Measurements from ENCODE around the gene HSPB6. TPM values are rescaled to one million over a fixed set of nuclear protein-coding genes. Genes with fewer than 3 reads are reported as not detected.

The HSPB6 gene
- total RNA-seq, 1 experiment from 2014 or later: 0.37 TPM

DNA sequence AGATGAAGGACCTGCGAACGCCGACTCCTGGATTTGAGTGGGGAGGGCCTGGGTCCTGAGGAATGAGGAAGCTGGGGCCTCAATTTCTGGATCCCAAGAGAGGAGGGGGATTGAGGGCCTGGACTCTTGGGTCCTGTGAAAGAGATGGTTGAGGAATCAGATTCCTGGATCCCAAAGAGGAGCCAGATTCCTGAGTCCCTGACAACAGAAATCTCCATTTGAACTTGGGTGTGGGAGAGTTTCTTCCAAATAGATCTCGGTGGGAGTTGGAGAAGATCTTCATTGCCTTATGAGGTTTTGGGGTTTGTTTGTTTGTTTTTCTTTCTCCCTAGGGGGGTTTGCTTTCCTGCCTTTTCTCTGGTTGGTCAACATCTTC, 10.8 kb downstream of the HSPB6 start:
- Histone ChIP-seq H3K9me3 (ENCODE audit: control insufficient read depth, low read depth, low read length) (no peaks in the 10 kb centered on the region), H3K14ac (ENCODE audit: insufficient read depth, low read length) (no peak overlapping the region), H3K23ac (ENCODE audit: insufficient read length, low read depth, low read length) (no peak overlapping the region), H3K56ac (ENCODE audit: insufficient read length, low read depth, low read length) (no peak overlapping the region), H2AFZ (ENCODE audit: low read length) (no peak overlapping the region), H3K23me2 (ENCODE audit: insufficient read length, low read depth, low read length, poor library complexity, severe bottlenecking) (peaks cover 16% of the 10 kb centered on the region), H3K4ac (ENCODE audit: low read depth, low read length) (no peak overlapping the region), H4K20me1 (ENCODE audit: control insufficient read depth, insufficient read depth, insufficient read length) (no peaks in the 10 kb centered on the region), H3K4me1 (ENCODE audit: insufficient read depth, low read length) (peaks cover 4% of the 10 kb centered on the region; the same call in 1 of the 2 replicates), H2BK5ac (ENCODE audit: insufficient read length, low read length) (no peak overlapping the region), H3K27me3 (ENCODE audit: insufficient read depth, low read length) (no peaks in the 10 kb centered on the region), H4K5ac (ENCODE audit: insufficient read length, low read depth, low read length) (no peak overlapping the region), H3K79me1 (ENCODE audit: insufficient read depth, low read depth, low read length, poor library complexity, severe bottlenecking) (peaks cover 3% of the 10 kb centered on the region), H2AK5ac (ENCODE audit: insufficient read length, low read length) (no peak overlapping the region), H2BK15ac (ENCODE audit: low read depth, low read length) (no peak overlapping the region), H3K79me2 (ENCODE audit: insufficient read depth, low read length) (no peaks in the 10 kb centered on the region), H3K18ac (ENCODE audit: insufficient read length, low read depth, low read length) (no peak overlapping the region), H2BK120ac (ENCODE audit: low read depth, low read length, poor library complexity, severe bottlenecking) (no peak overlapping the region), H2BK12ac (ENCODE audit: insufficient read length, low read depth, low read length) (no peak overlapping the region), H4K91ac (ENCODE audit: insufficient read length, low read depth, low read length) (no peak overlapping the region), H2BK20ac (ENCODE audit: low read depth, low read length, poor library complexity, severe bottlenecking) (no peak overlapping the region), H4K8ac (replicated peaks; ENCODE audit: insufficient read length, low read depth, low read length) (no peak overlapping the region), H3K9ac (ENCODE audit: extremely low read depth, insufficient read length, low read length) (peak overlapping the region; percentile 71), H3K27ac (ENCODE audit: insufficient read length, low read depth, low read length) (no peak overlapping the region), H3K4me2 (ENCODE audit: insufficient read depth, insufficient read length, low read length) (peak overlapping the region; percentile 95), H3T11ph (ENCODE audit: low read length) (no peak overlapping the region)
- peaks cover 3 to 17% (median 5%) of the 10 kb centered on the region in 3 experiments; a peak in 4 of 7 replicates for H3K36me3 Mint-ChIP-seq (ENCODE audit: insufficient read depth in 1 of 3, low read depth in 3 of 3)
- H3K9me3 Mint-ChIP-seq: no peaks in the 10 kb centered on the region
- TF ChIP-seq, protein P1, sequence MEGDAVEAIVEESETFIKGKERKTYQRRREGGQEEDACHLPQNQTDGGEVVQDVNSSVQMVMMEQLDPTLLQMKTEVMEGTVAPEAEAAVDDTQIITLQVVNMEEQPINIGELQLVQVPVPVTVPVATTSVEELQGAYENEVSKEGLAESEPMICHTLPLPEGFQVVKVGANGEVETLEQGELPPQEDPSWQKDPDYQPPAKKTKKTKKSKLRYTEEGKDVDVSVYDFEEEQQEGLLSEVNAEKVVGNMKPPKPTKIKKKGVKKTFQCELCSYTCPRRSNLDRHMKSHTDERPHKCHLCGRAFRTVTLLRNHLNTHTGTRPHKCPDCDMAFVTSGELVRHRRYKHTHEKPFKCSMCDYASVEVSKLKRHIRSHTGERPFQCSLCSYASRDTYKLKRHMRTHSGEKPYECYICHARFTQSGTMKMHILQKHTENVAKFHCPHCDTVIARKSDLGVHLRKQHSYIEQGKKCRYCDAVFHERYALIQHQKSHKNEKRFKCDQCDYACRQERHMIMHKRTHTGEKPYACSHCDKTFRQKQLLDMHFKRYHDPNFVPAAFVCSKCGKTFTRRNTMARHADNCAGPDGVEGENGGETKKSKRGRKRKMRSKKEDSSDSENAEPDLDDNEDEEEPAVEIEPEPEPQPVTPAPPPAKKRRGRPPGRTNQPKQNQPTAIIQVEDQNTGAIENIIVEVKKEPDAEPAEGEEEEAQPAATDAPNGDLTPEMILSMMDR (conservative IDR thresholded peaks at IDR 0.05): no peak
- H3K27me3 Mint-ChIP-seq (ENCODE audit: low read depth): no peaks in the 10 kb centered on the region
- peak overlapping the region; percentile 96 for H3K4me3 Mint-ChIP-seq
- no CpG with 5 or more reads among the region's 4 CpGs for WGBS (ENCODE audit: extremely low coverage, insufficient read length, low lambda C conversion rate)
- DNase-seq: no peak
- peak overlapping the region; percentile 100; a peak in 6 of 7 replicates for H3K27ac Mint-ChIP-seq
- H3K4me1 Mint-ChIP-seq: peaks cover 20 to 38% of the 10 kb centered on the region in 2 experiments

Measured in H9 (cell line).